Subcutaneous adipose tissue (tissue), 4 donors: ENCODE measurements around the gene SPINK14. TPM values are rescaled to one million over a fixed set of nuclear protein-coding genes. Genes with fewer than 3 reads are reported as not detected.

Experiments
- total RNA-seq, 4 donors: library from RNA; depleted of rRNA; stranded (reverse); fragments of >200 nt; gene quantifications; one replicate each; pipeline ENCODE4 v1.1.0, GENCODE V29; 2016
- TF ChIP-seq, protein P1 (sequence below): fragments of 450-650 bp; IDR thresholded peaks from one replicate; pipeline ENCODE4 v1.5.1; 2016; ENCODE audit warnings: low read depth, mild to moderate bottlenecking, control low read depth, antibody characterized with exemption, moderate library complexity

SPINK14 gene
- total RNA-seq, 4 donors from 2014 or later, result not detected

- TF ChIP-seq, protein P1, sequence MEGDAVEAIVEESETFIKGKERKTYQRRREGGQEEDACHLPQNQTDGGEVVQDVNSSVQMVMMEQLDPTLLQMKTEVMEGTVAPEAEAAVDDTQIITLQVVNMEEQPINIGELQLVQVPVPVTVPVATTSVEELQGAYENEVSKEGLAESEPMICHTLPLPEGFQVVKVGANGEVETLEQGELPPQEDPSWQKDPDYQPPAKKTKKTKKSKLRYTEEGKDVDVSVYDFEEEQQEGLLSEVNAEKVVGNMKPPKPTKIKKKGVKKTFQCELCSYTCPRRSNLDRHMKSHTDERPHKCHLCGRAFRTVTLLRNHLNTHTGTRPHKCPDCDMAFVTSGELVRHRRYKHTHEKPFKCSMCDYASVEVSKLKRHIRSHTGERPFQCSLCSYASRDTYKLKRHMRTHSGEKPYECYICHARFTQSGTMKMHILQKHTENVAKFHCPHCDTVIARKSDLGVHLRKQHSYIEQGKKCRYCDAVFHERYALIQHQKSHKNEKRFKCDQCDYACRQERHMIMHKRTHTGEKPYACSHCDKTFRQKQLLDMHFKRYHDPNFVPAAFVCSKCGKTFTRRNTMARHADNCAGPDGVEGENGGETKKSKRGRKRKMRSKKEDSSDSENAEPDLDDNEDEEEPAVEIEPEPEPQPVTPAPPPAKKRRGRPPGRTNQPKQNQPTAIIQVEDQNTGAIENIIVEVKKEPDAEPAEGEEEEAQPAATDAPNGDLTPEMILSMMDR, result no peak
Observed at GRCh38 chr5:148166550-148167283, 1.6 kb upstream of the SPINK14 start.

GRCh38 chr5:148172377-148172776 lies 4.0 kb downstream of the SPINK14 start:
- TF ChIP-seq, protein P1, result no peak

- TF ChIP-seq, protein P1, result no peak
Observed at GRCh38 chr5:148176480-148176879, 8.1 kb downstream of the SPINK14 start.

DNA sequence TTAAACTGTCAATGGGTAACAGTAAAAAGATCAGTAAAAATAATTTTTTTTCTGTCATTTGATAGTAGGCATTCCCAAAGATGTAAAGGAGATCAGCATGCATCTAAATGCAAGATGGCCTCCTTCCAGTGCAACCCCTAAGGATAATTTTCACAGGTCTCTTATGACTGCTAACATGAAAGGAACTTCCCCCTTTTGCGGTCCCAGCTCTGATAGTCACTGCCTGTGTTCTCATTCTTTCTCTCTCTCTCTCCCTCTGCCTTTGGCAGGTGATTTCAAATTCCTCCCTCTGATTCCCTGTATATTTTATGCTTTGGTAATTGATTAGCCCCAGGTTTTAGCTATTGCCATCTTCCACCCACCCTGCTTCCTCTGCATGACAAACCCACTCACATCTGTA lies 8.9 kb downstream of the SPINK14 start:
- TF ChIP-seq, protein P1, result no peak

DNA sequence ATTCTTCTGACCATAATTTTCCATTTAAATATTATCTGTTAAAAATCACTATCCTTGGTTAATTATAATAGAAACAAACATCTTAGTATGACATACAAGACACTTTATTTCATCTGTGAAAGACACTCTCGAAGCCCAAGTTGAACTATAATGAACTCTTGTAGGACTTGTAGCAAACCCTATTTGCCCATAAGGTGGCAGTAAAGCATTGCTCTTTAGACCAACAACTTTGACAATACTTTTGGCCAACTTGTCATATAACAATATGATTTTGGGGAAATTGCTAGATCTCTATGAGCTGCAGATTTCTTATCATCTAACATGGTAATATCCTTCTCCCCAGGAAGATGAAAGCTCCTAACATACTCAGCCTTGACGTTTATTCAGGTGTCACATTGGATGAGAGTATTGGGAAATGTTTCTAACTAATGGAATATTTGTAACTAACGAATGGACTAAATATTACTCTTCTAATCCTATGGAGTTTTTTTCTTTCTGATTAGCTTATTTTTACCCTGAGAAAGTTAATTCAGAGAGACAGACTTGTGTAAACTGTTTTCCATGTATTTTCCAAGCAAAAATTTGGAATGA lies 11.0 kb downstream of the SPINK14 start:
- TF ChIP-seq, protein P1, result no peak

- TF ChIP-seq, protein P1, result no peak
Observed at GRCh38 chr5:148186248-148187003, 18.1 kb downstream of the SPINK14 start.

GRCh38 chr5:148191010-148191409 lies 22.7 kb downstream of the SPINK14 start:
- TF ChIP-seq, protein P1, result no peak
